GM21381 (cell line): Measurements from ENCODE around the gene PDZD7.
"Not testable (repeated sequence)": the region's sequence is repeated elsewhere in the genome, so short reads cannot be mapped to it uniquely, and the experiment has no call there.

Experiments
- ATAC-seq: cut with Tn5 transposase; IDR thresholded peaks from one replicate; pipeline ENCODE4 v1.9.1; 2021; ENCODE audit warnings: mild to moderate bottlenecking, moderate library complexity; ENCODE audit not compliant: unreplicated experiment

PDZD7 gene

DNA sequence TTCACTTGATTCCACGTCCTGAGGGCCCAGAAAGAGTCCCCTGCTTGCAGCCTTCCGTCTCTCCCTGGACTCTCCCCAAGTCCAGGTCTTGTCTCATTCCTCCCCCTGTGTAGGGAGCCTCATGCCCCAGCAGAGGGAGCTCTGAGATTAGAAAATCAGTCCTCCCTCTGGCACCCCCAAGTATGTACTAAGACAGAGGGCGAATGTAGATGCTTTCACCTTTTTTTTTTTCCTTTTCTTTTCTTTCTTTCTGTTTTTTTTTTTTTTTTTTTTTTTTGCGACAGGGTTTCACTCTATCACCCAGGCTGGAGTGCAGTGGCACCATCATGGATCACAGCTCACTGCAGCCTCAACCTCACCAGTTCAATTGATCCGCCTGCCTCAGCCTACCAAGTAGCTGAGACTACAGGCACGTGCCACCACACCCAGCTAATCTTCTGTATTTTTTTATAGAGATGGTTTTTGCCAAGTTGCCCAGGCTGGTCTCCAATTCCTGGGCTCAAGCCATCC is 10.4 kb upstream of the PDZD7 start:
- no peak for ATAC-seq

GRCh38 chr10:101040851-101041250 is 9.9 kb upstream of the PDZD7 start:
- ATAC-seq, result no peak

DNA sequence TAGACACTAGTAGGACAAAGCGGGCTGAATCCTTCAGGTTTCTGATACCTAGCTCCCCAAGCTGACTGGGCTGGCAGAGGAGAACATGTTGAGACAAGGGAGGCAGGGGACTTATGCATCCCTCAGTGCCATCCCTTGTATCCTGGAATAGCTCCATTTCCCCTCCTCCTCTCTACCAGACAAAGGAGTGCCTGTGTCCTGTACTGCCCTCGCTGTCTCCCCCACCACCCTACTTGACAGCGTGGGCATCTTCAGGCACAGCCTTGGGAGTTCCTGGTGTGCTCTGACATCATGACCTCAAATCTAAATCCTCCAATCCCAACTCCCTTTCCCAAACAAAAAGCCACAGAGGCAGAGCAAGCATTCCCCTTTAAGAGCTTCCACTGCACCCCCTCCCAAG is 9.1 kb upstream of the PDZD7 start:
- no peak for ATAC-seq

DNA sequence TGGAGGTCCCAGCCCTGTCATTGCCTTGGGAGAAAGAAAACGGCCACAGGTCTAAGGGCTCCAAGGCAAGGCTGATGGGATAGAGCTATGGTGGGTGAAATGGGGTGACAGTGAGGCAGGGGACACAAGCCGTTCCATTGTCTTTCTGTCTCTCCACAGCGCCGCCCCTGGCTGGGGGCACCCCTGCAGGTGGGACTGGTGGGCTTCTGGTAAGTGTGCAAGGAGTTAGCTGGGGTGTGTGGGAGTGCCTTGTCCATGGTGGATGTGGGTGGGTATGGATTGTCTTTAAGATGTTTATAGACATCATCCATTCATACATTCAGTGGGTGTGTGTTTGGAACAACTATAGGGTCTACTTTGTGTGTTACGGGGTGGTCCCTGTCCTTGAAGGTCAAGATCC is 7.6 kb upstream of the PDZD7 start:
- no peak for ATAC-seq

DNA sequence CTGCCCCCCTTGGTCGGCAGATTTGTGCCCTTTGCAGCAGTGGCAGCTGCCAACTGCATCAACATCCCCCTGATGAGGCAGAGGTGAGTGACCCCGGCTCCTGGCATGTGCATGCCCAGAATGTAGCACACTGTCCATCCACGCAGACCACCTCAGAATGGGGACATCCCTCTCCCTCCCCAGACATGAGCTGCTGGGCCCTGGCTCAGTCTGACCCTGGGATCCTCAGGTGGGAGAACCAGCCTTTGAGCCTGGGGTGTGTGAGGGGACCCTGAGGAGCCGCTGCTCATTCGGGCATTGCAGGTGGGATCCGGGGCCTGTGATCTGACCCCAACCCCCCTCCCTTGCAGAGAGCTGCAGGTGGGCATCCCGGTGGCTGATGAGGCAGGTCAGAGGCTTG is 5.8 kb upstream of the PDZD7 start:
- no peak for ATAC-seq

DNA sequence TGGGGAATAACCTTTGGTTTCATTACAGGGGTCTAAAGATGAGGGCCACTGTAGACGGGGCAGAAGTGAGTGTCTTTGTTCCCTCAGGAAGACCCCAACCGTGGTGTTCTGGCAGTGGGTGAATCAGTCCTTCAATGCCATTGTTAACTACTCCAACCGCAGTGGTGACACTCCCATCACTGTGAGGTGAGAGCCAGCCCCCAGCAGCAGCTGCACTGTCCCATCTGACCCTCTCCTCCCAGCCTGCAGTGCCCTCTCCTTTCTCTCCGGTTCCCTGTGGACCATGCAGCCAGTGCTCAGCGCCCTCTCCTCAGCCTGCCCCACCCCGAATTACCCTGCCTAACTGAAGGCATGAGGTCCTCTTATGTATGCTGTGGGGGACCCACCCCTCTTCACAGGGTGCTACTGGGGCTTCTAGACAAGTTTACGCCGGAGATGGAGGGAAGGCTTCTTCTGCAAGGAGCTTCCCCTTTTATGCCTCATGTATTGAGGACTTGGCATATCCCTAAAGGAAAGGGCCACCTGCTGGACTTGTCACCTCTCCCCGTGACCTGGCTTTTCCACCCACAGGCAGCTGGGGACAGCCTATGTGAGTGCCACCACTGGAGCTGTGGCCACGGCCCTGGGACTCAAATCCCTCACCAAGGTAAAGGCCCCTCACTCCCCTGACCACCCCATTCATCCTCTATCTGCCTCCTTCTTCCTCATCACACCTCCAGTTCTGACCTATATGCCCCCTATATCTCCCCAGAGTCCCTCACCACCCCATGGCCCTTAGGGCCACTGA is 5.2 kb upstream of the PDZD7 start:
- no peak for ATAC-seq

- ATAC-seq, result no peak
Observed at GRCh38 chr10:101035314-101035713, 4.4 kb upstream of the PDZD7 start.

GRCh38 chr10:101034404-101034803 is 3.5 kb upstream of the PDZD7 start:
- not testable (repeated sequence) for ATAC-seq

GRCh38 chr10:101033276-101033675 is 2.3 kb upstream of the PDZD7 start:
- no peak for ATAC-seq

GRCh38 chr10:101032637-101033224 is 1.8 kb upstream of the PDZD7 start:
- peak; percentile 10 for ATAC-seq

GRCh38 chr10:101031796-101032636 is 1.1 kb upstream of the PDZD7 start:
- ATAC-seq, result peak; percentile 44

- ATAC-seq, result no peak
Observed at GRCh38 chr10:101030496-101031127, 317 bp downstream of the PDZD7 start.

- no peak for ATAC-seq
Observed at GRCh38 chr10:101029520-101030295, 1.2 kb downstream of the PDZD7 start.

DNA sequence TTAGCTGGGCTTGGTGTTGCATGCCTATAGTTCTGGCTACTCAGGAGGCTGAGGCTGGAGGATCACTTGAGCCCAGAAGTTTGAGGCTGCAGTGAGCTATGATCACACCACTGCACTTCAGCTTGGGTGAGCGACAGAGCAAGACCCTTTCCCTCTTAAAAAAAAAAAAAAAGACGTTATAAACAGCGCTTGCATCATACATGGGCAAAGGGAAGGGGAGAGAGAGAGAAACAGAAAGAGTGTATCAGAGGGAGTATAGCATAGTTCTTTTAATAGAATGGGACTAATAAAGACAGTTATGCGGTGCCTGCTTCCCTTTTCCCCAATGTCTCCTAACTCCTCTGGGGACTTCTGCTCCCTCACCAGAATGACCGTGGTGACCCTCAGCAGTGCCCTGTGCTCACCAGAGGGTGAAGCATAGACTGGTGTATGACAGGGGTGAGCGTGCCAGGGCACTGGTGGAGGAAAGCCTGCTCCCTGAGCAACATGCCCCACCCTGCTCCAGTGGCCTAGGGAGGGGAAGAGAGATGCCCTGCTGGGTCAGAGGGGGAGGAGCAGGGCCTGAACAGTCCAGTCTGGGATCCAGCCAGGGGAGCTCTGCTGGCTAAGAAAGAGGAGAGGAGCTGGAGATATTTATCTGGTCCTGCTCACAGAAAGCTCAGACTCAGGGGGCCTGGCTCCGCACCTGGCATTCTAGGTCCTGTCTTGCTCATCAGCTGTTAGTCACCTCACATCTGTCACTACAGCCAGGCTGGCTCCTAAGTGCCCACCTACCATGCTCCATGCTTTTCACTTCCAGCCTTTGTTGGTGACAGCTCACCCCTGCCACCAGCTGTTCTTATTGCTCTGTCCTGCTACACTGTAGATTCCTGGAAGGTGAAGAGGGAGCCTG is 2.2 kb downstream of the PDZD7 start:
- ATAC-seq, result no peak

GRCh38 chr10:101027106-101027720 is 3.7 kb downstream of the PDZD7 start:
- ATAC-seq, result no peak

DNA sequence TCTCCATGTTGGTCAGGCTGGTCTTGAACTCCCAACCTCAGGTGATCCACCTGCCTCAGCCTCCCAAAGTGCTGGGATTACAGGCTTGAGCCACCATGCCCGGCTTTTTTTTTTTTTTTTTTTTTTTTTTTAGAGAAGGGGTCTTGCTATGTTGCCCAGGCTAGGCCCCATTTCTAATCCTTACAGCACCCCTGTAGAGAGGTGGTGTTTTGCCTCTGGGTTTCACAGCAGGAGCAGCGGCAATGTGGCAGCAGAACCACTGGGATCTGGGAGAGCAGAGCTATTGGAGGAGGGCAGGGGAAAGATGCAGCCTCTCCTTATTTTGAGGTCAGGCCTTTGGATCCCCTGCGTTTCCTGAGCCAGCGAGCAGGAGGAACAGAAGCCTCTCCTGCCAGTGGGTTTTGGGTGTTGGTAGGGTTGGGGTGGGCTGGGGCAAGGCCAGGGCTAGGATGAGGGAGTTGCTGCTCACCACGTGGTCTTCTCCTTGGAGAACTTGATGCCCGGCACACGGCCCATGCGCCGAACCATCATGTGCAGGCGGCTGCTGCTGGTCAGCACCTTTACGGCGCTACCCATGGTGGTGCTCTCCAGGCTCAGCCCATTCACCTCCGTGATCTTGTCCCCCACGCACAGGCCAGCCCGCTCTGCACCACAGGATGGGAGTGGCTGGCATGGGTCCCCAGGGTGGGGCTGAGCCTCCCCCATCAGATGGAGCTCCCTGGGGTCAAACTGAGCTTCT is 7.8 kb downstream of the PDZD7 start:
- ATAC-seq, result no peak

GRCh38 chr10:101021692-101022251 is 9.2 kb downstream of the PDZD7 start:
- no peak for ATAC-seq

DNA sequence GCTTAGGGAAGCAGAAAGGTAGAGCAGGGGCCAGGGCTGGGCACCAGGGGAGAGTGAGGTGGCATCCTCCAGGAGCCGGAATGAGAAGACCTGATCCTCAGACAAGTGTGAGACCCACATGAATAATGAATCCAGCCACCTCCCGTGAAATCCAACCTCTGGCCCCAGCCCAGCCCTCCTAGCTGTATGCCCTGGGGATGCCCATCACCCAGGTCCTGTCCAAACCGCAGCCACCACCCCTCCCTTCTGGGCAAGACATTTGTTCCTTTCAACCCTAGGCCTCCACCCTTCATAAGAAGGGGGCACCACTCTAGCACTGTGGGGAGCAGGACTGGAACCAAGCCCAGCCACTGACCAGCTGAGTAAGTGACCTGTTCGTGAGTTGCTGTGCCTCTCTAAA is 9.7 kb downstream of the PDZD7 start:
- no peak for ATAC-seq
